Prostate gland (tissue), 2 donors: ENCODE data around the gene ITGA8.

ENCODE experiments used
- CTCF ChIP-seq, 4 experiments: fragments of 200-600 bp in 2 of 4; fragments of 450-650 bp in 2 of 4; sonication (generic) in 2 of 4; IDR thresholded peaks; 1 replicate in 3 of 4; 2 replicates in 1 of 4; pipeline ENCODE4 v1.5.1; 2016 to 2019; ENCODE audit warnings: antibody characterized with exemption in 4 of 4, mild to moderate bottlenecking in 2 of 4, moderate library complexity in 2 of 4
- POLR2A ChIP-seq: fragments of 450-650 bp; IDR thresholded peaks from one replicate; pipeline ENCODE4 v1.6.1; 2016; ENCODE audit warnings: antibody characterized with exemption, mild to moderate bottlenecking

- no peak for TF ChIP-seq CTCF (IDR thresholded peaks at IDR 0.05)
- TF ChIP-seq POLR2A, result no peak
Observed at GRCh38 chr10:15528859-15529239, 190.9 kb downstream of the ITGA8 start.
